ENCODE results near the gene BAAT.
"Not testable (repeated sequence)": the region's sequence is repeated elsewhere in the genome, so short reads cannot be mapped to it uniquely, and the experiment has no call there.

Gene BAAT

DNA sequence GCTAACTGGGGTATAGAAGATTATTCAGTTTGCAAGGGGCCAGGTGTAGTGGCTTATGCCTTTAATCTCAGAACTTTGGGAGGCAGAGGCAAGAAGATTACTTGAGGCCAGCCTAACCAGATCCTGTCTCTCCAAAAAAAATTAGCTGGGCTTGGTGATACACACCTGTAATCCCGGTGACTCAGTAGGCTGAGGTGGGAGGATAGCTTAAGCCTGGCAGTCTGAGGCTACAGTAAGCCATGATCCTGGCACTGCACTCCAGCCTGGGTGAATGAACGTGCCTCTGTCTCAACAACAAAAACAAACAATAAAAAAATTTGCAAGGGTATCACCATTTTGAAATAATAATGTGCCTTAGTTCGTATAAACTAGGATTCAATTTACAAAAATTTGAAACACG, 51.3 kb downstream of the BAAT start (continued):
- TF ChIP-seq, protein P1, sequence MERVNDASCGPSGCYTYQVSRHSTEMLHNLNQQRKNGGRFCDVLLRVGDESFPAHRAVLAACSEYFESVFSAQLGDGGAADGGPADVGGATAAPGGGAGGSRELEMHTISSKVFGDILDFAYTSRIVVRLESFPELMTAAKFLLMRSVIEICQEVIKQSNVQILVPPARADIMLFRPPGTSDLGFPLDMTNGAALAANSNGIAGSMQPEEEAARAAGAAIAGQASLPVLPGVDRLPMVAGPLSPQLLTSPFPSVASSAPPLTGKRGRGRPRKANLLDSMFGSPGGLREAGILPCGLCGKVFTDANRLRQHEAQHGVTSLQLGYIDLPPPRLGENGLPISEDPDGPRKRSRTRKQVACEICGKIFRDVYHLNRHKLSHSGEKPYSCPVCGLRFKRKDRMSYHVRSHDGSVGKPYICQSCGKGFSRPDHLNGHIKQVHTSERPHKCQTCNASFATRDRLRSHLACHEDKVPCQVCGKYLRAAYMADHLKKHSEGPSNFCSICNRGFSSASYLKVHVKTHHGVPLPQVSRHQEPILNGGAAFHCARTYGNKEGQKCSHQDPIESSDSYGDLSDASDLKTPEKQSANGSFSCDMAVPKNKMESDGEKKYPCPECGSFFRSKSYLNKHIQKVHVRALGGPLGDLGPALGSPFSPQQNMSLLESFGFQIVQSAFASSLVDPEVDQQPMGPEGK (CRISPR knock-in tag; IDR thresholded peaks at IDR 0.05; ENCODE audit: borderline replicate concordance): no peak
- TF ChIP-seq ZFP30 (CRISPR knock-in tag; IDR thresholded peaks at IDR 0.05) (no peak), ZC3H10 (CRISPR knock-in tag; IDR thresholded peaks at IDR 0.05) (no peak)

DNA sequence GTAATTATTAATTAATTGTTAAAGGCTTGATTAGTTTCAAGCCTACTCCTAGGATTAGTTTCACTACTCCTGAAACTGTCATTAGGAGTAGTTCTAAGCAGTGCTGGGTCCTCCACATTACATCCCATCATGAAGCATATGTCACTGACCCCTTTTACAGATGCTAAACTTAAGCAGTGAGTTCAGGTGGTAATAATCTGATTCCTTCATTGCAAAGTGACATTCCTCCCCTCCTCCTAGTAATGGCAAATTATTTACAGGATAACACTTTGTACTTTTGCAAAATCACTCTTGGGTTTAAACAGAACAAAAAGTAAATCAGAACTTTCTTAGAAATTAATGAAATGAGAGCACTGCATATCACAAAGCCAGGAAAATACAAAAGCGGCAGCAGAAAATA, 52.4 kb downstream of the BAAT start:
- no peak for TF ChIP-seq GLIS3 (CRISPR knock-in tag; IDR thresholded peaks at IDR 0.05)
- no peak for TF ChIP-seq OSR1 (CRISPR knock-in tag; IDR thresholded peaks at IDR 0.05)
- no peak for TF ChIP-seq ISL1 (CRISPR knock-in tag; IDR thresholded peaks at IDR 0.05)
- TF ChIP-seq SNAI2 (CRISPR knock-in tag; IDR thresholded peaks at IDR 0.05): no peak
- TF ChIP-seq TCF4 (CRISPR knock-in tag; IDR thresholded peaks at IDR 0.05; ENCODE audit: borderline replicate concordance): no peak
- TF ChIP-seq TOX (CRISPR knock-in tag; IDR thresholded peaks at IDR 0.05; ENCODE audit: borderline replicate concordance): no peak
- no peak for TF ChIP-seq ZNF565 (CRISPR knock-in tag; conservative IDR thresholded peaks at IDR 0.05; ENCODE audit: low read depth)
- TF ChIP-seq, protein P2, sequence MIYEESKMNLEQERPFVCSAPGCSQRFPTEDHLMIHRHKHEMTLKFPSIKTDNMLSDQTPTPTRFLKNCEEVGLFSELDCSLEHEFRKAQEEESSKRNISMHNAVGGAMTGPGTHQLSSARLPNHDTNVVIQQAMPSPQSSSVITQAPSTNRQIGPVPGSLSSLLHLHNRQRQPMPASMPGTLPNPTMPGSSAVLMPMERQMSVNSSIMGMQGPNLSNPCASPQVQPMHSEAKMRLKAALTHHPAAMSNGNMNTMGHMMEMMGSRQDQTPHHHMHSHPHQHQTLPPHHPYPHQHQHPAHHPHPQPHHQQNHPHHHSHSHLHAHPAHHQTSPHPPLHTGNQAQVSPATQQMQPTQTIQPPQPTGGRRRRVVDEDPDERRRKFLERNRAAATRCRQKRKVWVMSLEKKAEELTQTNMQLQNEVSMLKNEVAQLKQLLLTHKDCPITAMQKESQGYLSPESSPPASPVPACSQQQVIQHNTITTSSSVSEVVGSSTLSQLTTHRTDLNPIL (CRISPR knock-in tag; IDR thresholded peaks at IDR 0.05; ENCODE audit: low read depth): no peak
- TF ChIP-seq ZFP30 (CRISPR knock-in tag; IDR thresholded peaks at IDR 0.05): no peak
- TF ChIP-seq ZC3H10 (CRISPR knock-in tag; IDR thresholded peaks at IDR 0.05): no peak
- no peak for ATAC-seq

DNA sequence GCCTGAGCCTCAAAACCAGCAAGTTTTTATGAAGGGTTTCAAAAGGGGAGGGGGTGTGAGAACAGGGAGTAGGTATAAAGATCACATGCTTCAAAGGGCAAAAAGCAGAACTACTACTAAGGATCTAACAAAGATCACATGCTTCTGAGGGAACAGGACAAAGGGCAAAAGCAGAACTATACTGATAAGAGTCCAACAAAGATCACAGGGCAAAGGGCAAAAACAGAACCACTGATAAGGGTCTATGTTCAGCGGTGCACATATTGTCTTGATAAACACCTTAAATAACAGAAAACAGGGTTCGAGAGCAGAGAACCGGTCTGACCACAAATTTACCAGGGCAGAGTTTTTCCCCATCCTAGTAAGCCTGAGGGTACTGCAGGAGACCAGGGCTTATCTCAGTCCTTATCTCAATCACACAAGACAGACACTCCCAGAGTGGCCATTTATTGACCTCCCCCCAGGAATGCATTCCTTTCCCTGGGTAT, 57.3 kb downstream of the BAAT start:
- not testable (repeated sequence) for ATAC-seq

DNA sequence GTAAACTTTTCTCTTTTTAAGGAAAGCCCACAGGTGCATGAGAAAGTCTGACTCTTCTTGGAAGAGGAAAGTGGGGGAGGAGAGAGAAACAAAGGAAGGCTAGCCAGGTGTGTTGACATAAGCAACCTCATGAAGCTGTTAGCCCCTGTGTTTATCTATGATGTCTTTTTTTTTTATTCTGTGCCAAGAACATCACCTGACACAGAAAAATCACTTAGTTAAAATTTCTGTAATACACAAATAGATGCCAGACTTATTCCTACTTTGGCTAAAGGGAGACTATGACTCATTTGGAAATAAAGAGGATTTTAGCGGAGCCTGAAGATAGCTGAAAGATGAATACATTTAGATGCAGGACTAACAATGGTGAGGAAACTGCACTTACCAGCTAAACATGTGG, 58.3 kb downstream of the BAAT start:
- ATAC-seq: no peak
- TF ChIP-seq ZNF565 (CRISPR knock-in tag; conservative IDR thresholded peaks at IDR 0.05; ENCODE audit: low read depth) (no peak), ZNF8 (CRISPR knock-in tag; IDR thresholded peaks at IDR 0.05) (no peak), BACH2 (CRISPR knock-in tag; IDR thresholded peaks at IDR 0.05; ENCODE audit: borderline replicate concordance) (no peak), ZFP30 (CRISPR knock-in tag; IDR thresholded peaks at IDR 0.05) (no peak), GLIS3 (CRISPR knock-in tag; IDR thresholded peaks at IDR 0.05) (no peak)
- TF ChIP-seq, protein P2 (CRISPR knock-in tag; IDR thresholded peaks at IDR 0.05; ENCODE audit: low read depth): no peak
- TF ChIP-seq, protein P3, sequence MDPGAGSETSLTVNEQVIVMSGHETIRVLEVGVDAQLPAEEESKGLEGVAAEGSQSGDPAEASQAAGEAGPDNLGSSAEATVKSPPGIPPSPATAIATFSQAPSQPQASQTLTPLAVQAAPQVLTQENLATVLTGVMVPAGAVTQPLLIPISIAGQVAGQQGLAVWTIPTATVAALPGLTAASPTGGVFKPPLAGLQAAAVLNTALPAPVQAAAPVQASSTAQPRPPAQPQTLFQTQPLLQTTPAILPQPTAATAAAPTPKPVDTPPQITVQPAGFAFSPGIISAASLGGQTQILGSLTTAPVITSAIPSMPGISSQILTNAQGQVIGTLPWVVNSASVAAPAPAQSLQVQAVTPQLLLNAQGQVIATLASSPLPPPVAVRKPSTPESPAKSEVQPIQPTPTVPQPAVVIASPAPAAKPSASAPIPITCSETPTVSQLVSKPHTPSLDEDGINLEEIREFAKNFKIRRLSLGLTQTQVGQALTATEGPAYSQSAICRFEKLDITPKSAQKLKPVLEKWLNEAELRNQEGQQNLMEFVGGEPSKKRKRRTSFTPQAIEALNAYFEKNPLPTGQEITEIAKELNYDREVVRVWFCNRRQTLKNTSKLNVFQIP (CRISPR knock-in tag; IDR thresholded peaks at IDR 0.05; ENCODE audit: borderline replicate concordance, low read depth): no peak

DNA sequence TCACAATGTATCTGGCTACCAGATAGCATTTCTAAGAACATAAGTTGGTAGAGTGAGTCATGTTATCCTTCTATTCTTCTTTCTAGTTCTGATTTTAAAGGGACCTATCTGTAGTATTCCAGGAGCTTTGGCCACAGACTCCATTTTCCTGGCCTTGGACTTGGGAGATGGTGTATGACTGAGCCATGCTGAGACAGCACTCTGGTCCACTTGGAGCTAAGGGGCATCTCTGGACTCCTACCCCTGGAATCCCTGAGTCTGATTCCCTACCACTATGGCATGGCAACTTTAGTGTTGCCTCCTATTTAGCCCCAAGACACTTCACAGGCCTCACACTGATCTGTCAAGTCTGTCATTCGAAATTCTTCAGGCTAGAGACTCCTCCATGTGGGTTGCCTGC, 58.8 kb downstream of the BAAT start:
- no peak for TF ChIP-seq ZC3H10 (CRISPR knock-in tag; IDR thresholded peaks at IDR 0.05)
- no peak for ATAC-seq

DNA sequence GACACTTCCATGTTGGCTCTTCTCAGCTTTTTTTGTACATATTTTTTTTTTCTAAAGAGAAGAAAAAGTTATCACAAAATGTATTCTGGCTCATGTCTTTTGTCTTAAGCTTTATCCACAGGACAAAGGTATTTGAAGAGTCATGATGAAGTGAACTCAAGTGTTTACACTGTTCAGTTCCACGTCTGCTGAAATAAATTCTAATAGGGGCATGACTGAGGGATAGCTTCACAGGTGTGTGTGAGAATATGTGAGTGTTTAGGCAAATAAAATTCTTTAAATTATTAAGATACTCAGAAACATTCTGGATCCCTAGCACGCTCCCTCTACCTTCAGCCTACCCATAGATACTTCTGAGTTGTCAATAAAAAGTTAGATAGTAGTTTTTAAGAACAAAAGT, 59.8 kb downstream of the BAAT start:
- ATAC-seq: no peak
- TF ChIP-seq ISL1 (CRISPR knock-in tag; IDR thresholded peaks at IDR 0.05) (no peak), SNAI2 (CRISPR knock-in tag; IDR thresholded peaks at IDR 0.05) (no peak), TOX (CRISPR knock-in tag; IDR thresholded peaks at IDR 0.05; ENCODE audit: borderline replicate concordance) (no peak), ARNTL (CRISPR knock-in tag; IDR thresholded peaks at IDR 0.05; ENCODE audit: borderline replicate concordance, low read depth) (no peak), BACH2 (CRISPR knock-in tag; IDR thresholded peaks at IDR 0.05; ENCODE audit: borderline replicate concordance) (no peak), ZNF565 (CRISPR knock-in tag; conservative IDR thresholded peaks at IDR 0.05; ENCODE audit: low read depth) (no peak), RARB (CRISPR knock-in tag; IDR thresholded peaks at IDR 0.05) (no peak), PPARA (CRISPR knock-in tag; IDR thresholded peaks at IDR 0.05; ENCODE audit: borderline replicate concordance) (no peak), OSR1 (CRISPR knock-in tag; IDR thresholded peaks at IDR 0.05) (no peak)
- TF ChIP-seq, protein P4, sequence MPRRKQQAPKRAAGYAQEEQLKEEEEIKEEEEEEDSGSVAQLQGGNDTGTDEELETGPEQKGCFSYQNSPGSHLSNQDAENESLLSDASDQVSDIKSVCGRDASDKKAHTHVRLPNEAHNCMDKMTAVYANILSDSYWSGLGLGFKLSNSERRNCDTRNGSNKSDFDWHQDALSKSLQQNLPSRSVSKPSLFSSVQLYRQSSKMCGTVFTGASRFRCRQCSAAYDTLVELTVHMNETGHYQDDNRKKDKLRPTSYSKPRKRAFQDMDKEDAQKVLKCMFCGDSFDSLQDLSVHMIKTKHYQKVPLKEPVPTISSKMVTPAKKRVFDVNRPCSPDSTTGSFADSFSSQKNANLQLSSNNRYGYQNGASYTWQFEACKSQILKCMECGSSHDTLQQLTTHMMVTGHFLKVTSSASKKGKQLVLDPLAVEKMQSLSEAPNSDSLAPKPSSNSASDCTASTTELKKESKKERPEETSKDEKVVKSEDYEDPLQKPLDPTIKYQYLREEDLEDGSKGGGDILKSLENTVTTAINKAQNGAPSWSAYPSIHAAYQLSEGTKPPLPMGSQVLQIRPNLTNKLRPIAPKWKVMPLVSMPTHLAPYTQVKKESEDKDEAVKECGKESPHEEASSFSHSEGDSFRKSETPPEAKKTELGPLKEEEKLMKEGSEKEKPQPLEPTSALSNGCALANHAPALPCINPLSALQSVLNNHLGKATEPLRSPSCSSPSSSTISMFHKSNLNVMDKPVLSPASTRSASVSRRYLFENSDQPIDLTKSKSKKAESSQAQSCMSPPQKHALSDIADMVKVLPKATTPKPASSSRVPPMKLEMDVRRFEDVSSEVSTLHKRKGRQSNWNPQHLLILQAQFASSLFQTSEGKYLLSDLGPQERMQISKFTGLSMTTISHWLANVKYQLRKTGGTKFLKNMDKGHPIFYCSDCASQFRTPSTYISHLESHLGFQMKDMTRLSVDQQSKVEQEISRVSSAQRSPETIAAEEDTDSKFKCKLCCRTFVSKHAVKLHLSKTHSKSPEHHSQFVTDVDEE (CRISPR knock-in tag; IDR thresholded peaks at IDR 0.05): no peak
- TF ChIP-seq, protein P2 (CRISPR knock-in tag; IDR thresholded peaks at IDR 0.05; ENCODE audit: low read depth): no peak
- TF ChIP-seq, protein P5, sequence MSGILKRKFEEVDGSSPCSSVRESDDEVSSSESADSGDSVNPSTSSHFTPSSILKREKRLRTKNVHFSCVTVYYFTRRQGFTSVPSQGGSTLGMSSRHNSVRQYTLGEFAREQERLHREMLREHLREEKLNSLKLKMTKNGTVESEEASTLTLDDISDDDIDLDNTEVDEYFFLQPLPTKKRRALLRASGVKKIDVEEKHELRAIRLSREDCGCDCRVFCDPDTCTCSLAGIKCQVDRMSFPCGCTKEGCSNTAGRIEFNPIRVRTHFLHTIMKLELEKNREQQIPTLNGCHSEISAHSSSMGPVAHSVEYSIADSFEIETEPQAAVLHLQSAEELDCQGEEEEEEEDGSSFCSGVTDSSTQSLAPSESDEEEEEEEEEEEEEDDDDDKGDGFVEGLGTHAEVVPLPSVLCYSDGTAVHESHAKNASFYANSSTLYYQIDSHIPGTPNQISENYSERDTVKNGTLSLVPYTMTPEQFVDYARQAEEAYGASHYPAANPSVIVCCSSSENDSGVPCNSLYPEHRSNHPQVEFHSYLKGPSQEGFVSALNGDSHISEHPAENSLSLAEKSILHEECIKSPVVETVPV (CRISPR knock-in tag; IDR thresholded peaks at IDR 0.05): no peak
